Lower leg skin (tissue), 3 donors: ENCODE results near the gene CTBP2.

Source experiments
- POLR2A ChIP-seq, 2 donors: fragments of 450-650 bp; IDR thresholded peaks; one replicate each; pipeline ENCODE4 v1.6.1; 2016 to 2017; ENCODE audit warnings: antibody characterized with exemption in 2 of 2, mild to moderate bottlenecking in 1 of 2, moderate library complexity in 1 of 2
- TF ChIP-seq, protein P1 (sequence below), 3 donors: fragments of 450-650 bp; IDR thresholded peaks; one replicate each; pipeline ENCODE4 v1.5.1; 2016; ENCODE audit warnings: antibody characterized with exemption in 3 of 3, mild to moderate bottlenecking in 3 of 3, moderate library complexity in 2 of 3

DNA sequence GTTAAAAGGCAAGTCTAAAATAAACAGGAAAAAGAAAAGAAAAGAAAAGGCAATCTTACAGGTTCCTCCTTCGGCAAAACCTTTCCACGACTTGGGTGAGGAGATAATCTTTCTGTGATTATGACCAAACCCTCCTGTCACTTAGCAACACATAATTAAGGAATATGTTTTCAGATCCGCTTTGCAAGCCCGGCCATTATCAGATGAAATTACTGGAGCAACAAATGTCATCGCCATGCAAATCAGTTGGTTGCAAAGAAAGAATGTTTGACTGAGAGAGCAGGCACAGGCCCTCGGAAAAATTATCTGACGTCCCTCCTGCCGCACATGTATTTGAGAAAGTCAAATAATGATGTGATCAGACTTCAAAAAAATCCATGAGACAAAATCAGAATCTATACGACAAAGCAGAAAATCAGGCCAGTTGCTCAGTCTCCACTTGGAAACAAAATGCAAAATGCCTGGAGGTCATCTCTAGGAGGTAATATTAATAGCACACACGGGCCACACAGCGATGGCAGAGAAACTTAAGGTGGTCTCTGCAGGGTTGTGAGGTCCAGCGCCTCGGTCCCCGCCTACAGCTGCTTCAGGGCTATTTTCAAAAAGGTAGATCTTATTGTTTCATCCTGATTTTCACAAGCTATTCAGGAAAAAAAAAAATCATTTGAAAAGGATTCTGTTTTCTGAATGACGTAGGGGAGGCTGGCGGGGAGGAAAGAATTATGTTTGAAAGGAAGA, 135.7 kb downstream of the CTBP2 start:
- TF ChIP-seq, protein P1, sequence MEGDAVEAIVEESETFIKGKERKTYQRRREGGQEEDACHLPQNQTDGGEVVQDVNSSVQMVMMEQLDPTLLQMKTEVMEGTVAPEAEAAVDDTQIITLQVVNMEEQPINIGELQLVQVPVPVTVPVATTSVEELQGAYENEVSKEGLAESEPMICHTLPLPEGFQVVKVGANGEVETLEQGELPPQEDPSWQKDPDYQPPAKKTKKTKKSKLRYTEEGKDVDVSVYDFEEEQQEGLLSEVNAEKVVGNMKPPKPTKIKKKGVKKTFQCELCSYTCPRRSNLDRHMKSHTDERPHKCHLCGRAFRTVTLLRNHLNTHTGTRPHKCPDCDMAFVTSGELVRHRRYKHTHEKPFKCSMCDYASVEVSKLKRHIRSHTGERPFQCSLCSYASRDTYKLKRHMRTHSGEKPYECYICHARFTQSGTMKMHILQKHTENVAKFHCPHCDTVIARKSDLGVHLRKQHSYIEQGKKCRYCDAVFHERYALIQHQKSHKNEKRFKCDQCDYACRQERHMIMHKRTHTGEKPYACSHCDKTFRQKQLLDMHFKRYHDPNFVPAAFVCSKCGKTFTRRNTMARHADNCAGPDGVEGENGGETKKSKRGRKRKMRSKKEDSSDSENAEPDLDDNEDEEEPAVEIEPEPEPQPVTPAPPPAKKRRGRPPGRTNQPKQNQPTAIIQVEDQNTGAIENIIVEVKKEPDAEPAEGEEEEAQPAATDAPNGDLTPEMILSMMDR (IDR thresholded peaks at IDR 0.05) = no peak
- TF ChIP-seq POLR2A (IDR thresholded peaks at IDR 0.05) = no peak
